Keratinocyte (primary cell): ENCODE measurements around the gene WFDC5. TPM values are rescaled to one million over a fixed set of nuclear protein-coding genes. Genes with fewer than 3 reads are reported as not detected.

Experiments
- DNase-seq: peaks from one replicate; pipeline ENCODE4 v3.0.0-alpha.2; 2011; ENCODE audit warnings: low read depth, missing footprints, low spot score
- FAIRE-seq: peaks from 2 replicates; lab custom pipeline; 2011; peaks lifted over from hg19 to GRCh38; lab: Jason Lieb, UNC
- H2AFZ ChIP-seq: 2 replicates; pipeline ENCODE4 v1.6.0; 2012; ENCODE audit warnings: low read length, control low read depth, inconsistent platforms; ENCODE audit not compliant: control insufficient read depth
- H3K27ac ChIP-seq: 2 replicates; pipeline ENCODE4 v1.5.1; 2011; ENCODE audit warnings: low read length; ENCODE audit not compliant: control insufficient read depth, insufficient read depth
- H3K27me3 ChIP-seq: 3 replicates; pipeline ENCODE4 v1.6.0; 2011; ENCODE audit warnings: low read length; ENCODE audit not compliant: control insufficient read depth, insufficient read depth; ENCODE audit errors: extremely low read depth
- H3K36me3 ChIP-seq, 2 experiments: 2 replicates in 1 of 2; 3 replicates in 1 of 2; pipeline ENCODE4 v1.5.1; 2011; ENCODE audit warnings: low read length in 2 of 2, mild to moderate bottlenecking in 1 of 2; ENCODE audit not compliant: control insufficient read depth in 2 of 2, insufficient read depth in 2 of 2; ENCODE audit errors: extremely low read depth in 1 of 2
- H3K4me1 ChIP-seq: 3 replicates; pipeline ENCODE4 v1.5.1; 2011; ENCODE audit warnings: low read length; ENCODE audit not compliant: control insufficient read depth, insufficient read depth; ENCODE audit errors: extremely low read depth
- H3K4me2 ChIP-seq: 3 replicates; pipeline ENCODE4 v1.6.0; 2011; ENCODE audit warnings: low read depth, low read length; ENCODE audit not compliant: control insufficient read depth, insufficient read depth; ENCODE audit errors: extremely low read depth
- H3K4me3 ChIP-seq, 3 experiments: fragments of 200-600 bp in 1 of 3; sonication (generic) in 1 of 3; 2 replicates in 2 of 3; 3 replicates in 1 of 3; pipeline ENCODE4 v1.5.1; 2011 to 2016; ENCODE audit warnings: low read length in 3 of 3, mild to moderate bottlenecking in 3 of 3, control low read depth in 2 of 3, inconsistent platforms in 1 of 3, low read depth in 1 of 3, mixed read lengths in 1 of 3, mixed run types in 1 of 3, moderate library complexity in 1 of 3; ENCODE audit not compliant: control insufficient read depth in 2 of 3, insufficient read depth in 2 of 3; ENCODE audit errors: extremely low read depth in 1 of 3
- H3K79me2 ChIP-seq: 2 replicates; pipeline ENCODE4 v1.6.0; 2012; ENCODE audit warnings: low read length; ENCODE audit not compliant: control insufficient read depth, insufficient read depth
- H3K9ac ChIP-seq: 3 replicates; pipeline ENCODE4 v1.6.0; 2011; ENCODE audit warnings: low read length; ENCODE audit not compliant: control insufficient read depth, insufficient read depth; ENCODE audit errors: extremely low read depth
- H3K9me1 ChIP-seq: 3 replicates; pipeline ENCODE4 v1.6.0; 2011; ENCODE audit warnings: low read length; ENCODE audit not compliant: control insufficient read depth, insufficient read depth; ENCODE audit errors: extremely low read depth
- H3K9me3 ChIP-seq: 2 replicates; pipeline ENCODE4 v1.5.1; 2012; ENCODE audit warnings: low read depth, low read length; ENCODE audit not compliant: control insufficient read depth
- H4K20me1 ChIP-seq: 3 replicates; pipeline ENCODE4 v1.6.0; 2011; ENCODE audit warnings: low read length; ENCODE audit not compliant: control insufficient read depth, insufficient read depth; ENCODE audit errors: extremely low read depth
- CTCF ChIP-seq, 3 experiments: IDR thresholded peaks in 1 of 3; conservative IDR thresholded peaks in 1 of 3; optimal IDR thresholded peaks in 1 of 3; 2 replicates in 2 of 3; 3 replicates in 1 of 3; pipeline versions ENCODE3 to v1.5.1; 2011; ENCODE audit warnings: low read length in 3 of 3, mild to moderate bottlenecking in 3 of 3, moderate library complexity in 2 of 3, control low read depth in 1 of 3, inconsistent platforms in 1 of 3; ENCODE audit not compliant: insufficient read depth in 2 of 3; ENCODE audit errors: extremely low read depth in 1 of 3
- EZH2 ChIP-seq: IDR thresholded peaks from one replicate; pipeline ENCODE4 v1.6.1; 2012; ENCODE audit warnings: inconsistent platforms, mild to moderate bottlenecking, low read length, moderate library complexity
- dilution Hi-C: fragments of 300-500 bp; cut with MboI; formaldehyde crosslinking; loops from one replicate; pipeline ENCODE4 v1.7.0; 2020; ENCODE audit warnings: low sequenced_read_pairs; ENCODE audit not compliant: extremely low pct_ligation_motif_present
- polyA plus RNA-seq, 5 experiments: library from polyadenylated mRNA; depleted of rRNA in 3 of 5; stranded (reverse) in 3 of 5; stranded (forward) in 1 of 5; unstranded in 1 of 5; fragments of >200 nt; gene quantifications; 1 replicate in 1 of 5; 2 replicates in 3 of 5; 3 replicates in 1 of 5; pipeline versions ENCODE4 v1.2.1 to v1.2.3, GENCODE V29; 2011 to 2012; ENCODE audit warnings: missing spikeins in 2 of 5, low read depth in 1 of 5, low replicate concordance in 1 of 5

The WFDC5 gene
- polyA plus RNA-seq, 1 donor (not counting 4 experiments of a cell fraction or from before 2014, with no cell fraction given) = 5.1 TPM

- no peaks in the 10 kb centered on the region for H3K79me2 ChIP-seq
- no peaks in the 10 kb centered on the region for H3K9me1 ChIP-seq
- dilution Hi-C loops = no loop called here
- TF ChIP-seq CTCF (optimal IDR thresholded peaks at IDR 0.05 in 1 of 3, IDR thresholded peaks at IDR 0.05 in 1 of 3, conservative IDR thresholded peaks at IDR 0.05 in 1 of 3; ENCODE audit: extremely low read depth in 1 of 3, insufficient read depth in 2 of 3, low read length in 3 of 3) = no peak
- no peak for TF ChIP-seq EZH2
- no peak overlapping the region for H3K9ac ChIP-seq
- no peak overlapping the region for H3K4me2 ChIP-seq
- no peaks in the 10 kb centered on the region for H3K9me3 ChIP-seq
- no peaks in the 10 kb centered on the region for H3K27me3 ChIP-seq
- H2AFZ ChIP-seq = no peak overlapping the region
- no peaks in the 10 kb centered on the region for H3K36me3 ChIP-seq
- DNase-seq (no peak), FAIRE-seq (no peak)
- H4K20me1 ChIP-seq = no peaks in the 10 kb centered on the region
- no peak overlapping the region for H3K4me3 ChIP-seq
- no peaks in the 10 kb centered on the region for H3K4me1 ChIP-seq
- no peak overlapping the region for H3K27ac ChIP-seq
Measured at GRCh38 chr20:45094201-45094600, 20.8 kb downstream of the WFDC5 start.

- H3K27me3 ChIP-seq = no peaks in the 10 kb centered on the region
- H3K4me2 ChIP-seq = no peak overlapping the region
- dilution Hi-C loops = no loop called here
- H3K36me3 ChIP-seq = no peaks in the 10 kb centered on the region
- H2AFZ ChIP-seq = no peak overlapping the region
- no peaks in the 10 kb centered on the region for H3K9me3 ChIP-seq
- H3K4me3 ChIP-seq = no peak overlapping the region
- no peak for TF ChIP-seq EZH2
- TF ChIP-seq CTCF (optimal IDR thresholded peaks at IDR 0.05 in 1 of 3, IDR thresholded peaks at IDR 0.05 in 1 of 3, conservative IDR thresholded peaks at IDR 0.05 in 1 of 3; ENCODE audit: extremely low read depth in 1 of 3, insufficient read depth in 2 of 3, low read length in 3 of 3) = no peak
- H3K9ac ChIP-seq = no peak overlapping the region
- H3K4me1 ChIP-seq = peaks cover 9% of the 10 kb centered on the region
- H4K20me1 ChIP-seq = no peaks in the 10 kb centered on the region
- no peaks in the 10 kb centered on the region for H3K9me1 ChIP-seq
- no peaks in the 10 kb centered on the region for H3K79me2 ChIP-seq
- FAIRE-seq = no peak
- no peak for DNase-seq
- H3K27ac ChIP-seq = no peak overlapping the region
Measured at GRCh38 chr20:45092898-45093297, 22.1 kb downstream of the WFDC5 start.
